GM21619 (cell line): ENCODE results near the gene FAIM2.

Experiments
- ATAC-seq: cut with Tn5 transposase; IDR thresholded peaks from one replicate; pipeline ENCODE4 v1.9.1; 2021; ENCODE audit not compliant: unreplicated experiment

FAIM2 gene

DNA sequence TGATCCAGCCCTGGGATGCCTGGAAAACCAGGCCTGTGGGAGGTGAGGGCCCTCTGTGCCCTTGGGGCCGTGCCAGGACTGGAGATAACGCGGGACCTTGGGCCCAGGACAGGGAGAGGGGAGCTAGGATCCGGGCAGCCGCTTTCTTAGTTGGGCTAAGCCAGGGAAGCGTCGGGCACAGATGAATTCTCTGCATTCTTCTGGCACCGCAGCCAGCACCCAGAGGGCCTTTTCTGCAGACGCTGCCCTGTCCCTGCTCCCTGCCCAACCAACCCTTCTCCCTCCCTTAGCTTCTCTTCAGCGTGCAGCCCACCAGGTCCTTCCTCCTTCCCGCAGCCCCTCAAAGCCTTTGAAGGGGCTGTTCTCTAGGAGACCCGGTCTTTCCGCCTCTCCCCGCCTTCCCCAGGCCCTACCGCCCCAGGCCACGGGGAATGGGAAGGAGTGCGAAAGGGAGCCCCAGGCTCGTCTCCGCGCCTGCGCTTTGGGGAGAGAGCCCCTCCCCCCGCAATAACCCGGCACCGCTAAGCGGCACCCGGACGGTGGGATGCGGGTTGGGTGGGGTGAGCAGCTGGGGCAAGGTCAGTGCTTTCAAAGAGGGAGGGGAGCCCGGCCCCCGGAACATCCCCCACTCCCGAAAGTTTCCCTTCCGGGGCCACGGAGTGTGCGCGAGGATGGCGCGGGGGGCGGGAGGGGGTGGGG, 76.2 kb downstream of the FAIM2 start:
- ATAC-seq, result peak; percentile 23

GRCh38 chr12:49827051-49827400, 76.7 kb downstream of the FAIM2 start:
- no peak for ATAC-seq

DNA sequence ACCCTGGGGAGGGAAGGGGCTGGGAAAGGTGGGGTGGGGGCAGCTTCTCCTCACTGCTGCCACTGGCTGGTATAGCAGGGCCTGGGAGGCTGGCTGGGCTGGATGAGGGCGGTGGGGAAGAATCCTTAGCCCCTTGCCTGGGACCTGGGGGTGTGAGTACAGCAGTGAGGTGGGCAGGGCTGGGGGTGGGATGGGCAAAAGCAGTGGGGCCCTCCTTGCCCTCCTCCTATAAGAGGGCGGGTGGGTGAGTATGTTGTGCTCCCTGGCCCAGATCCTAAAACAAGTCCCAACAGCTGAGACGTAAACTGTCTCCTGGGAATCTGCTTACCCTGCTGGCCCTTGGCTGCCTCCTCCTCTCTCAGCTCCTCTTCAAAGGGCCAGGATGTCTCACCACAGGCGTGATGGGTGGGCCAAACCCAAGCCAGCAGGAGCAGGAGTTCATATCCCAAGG, 77.7 kb downstream of the FAIM2 start:
- no peak for ATAC-seq

DNA sequence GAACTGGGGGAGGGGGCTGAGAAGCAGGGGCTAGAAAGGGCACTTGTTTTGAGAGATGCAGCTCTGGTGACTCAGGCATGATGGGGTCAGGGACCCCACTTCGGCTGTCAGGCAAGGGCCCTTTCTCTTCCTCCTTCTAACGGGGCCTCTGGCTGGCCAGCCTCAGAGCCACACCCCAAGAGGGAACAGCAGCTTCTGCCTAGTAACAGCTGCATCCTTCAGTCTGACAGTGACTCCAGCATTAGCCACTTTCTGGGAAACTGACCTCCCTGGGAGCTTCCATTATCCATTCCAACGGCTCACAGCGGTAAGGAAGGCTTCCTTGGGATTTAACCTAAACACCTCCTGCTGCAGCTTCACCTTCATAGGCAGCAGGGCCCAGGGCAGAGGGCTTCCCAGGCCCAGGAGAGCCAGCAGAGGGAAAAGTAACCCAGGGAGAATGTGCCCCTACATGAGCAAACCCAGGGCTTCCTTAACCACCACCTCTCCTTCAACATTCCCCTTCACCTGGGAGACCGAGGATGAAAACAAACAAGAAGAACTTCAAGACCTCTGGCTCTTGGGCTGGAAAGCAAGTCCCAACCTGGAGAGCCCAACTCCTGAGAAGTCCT, 78.2 kb downstream of the FAIM2 start:
- no peak for ATAC-seq

- no peak for ATAC-seq
Measured at GRCh38 chr12:49824895-49825294, 78.8 kb downstream of the FAIM2 start.

- no peak for ATAC-seq
Measured at GRCh38 chr12:49824416-49824815, 79.3 kb downstream of the FAIM2 start.

GRCh38 chr12:49823951-49824350, 79.7 kb downstream of the FAIM2 start:
- ATAC-seq, result no peak

- no peak for ATAC-seq
Measured at GRCh38 chr12:49823350-49823749, 80.3 kb downstream of the FAIM2 start.

DNA sequence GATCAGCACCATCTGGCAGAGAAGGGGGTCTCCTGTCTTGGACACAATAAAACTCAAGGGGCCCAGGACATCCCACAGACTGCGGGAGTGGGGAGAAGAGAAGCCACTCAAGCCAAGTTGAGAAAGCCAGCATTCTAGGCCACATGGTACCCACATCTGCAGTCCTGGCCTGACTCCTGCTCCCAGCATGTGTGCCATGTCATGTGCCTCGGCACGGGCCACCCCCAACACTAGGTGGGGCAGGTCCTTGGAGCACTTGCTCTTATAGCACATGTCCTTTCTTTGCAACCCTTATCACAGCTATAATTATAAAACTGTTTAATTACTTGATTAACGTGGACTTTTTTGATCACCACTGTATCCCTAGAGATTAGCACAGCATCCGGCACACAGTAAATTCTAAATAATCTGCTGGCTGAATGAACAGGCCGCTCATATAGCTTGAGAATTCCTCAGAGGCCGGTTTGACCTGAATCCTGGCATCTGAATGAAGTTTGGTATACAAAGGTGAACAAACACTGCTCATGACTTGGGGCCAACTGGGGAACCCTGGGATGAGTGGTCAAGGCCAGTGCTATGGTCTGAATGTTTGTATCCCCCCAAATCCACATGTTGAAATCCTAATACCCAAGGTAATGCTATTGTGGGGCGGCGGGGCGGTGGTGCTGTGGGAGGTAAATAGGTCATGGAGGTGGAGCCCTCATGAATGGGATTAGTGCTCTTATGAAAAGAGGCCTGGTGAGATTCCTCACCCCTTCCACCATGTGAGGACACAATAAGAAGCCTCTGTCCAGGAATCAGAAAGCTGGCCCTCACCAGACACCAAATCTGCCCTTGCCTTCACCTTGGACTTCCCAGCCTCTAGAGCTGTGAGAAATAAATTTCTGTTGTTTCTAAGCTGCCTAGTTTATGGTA, 82.1 kb downstream of the FAIM2 start:
- no peak for ATAC-seq

- no peak for ATAC-seq
Measured at GRCh38 chr12:49819786-49820185, 83.9 kb downstream of the FAIM2 start.

DNA sequence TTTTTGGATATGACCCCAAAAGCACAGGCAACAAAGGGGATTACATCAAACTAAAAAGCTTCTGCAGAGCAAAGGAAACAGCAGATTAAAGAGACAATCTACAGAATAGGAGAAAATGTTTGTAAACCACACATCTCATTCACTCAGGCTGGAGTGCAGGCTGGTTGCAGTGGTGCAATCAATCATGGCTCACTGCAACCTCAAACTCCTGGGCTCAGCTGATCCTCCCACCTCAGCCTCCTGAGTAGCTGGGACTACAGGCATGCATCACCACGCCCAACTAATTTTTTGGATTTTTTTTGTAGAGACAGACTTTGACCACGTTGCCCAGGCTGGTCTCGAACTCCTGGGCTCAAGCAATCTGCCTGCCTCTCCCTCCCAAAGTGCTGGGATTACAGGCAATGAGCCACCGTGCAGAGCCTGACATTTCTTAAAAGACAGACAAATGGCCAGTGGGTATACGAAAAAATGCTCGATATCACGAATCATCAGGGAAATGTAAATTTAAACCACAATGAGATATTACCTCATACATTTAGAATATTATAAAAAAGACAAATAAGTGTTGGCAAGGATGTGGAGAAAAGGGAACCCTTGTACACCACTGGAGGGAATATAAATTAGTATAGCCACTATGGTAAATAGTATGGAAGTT, 85.3 kb downstream of the FAIM2 start:
- no peak for ATAC-seq
